SH-SY5Y (cell line): Measurements from ENCODE around the gene AKR7A2.

Source experiments
- GATA2 ChIP-seq: IDR thresholded peaks from 2 replicates; pipeline ENCODE4 v1.6.1; 2011; ENCODE audit warnings: mild to moderate bottlenecking, low read depth, low read length
- GATA3 ChIP-seq: IDR thresholded peaks from 2 replicates; pipeline ENCODE4 v1.6.1; 2011; ENCODE audit warnings: low read depth, mild to moderate bottlenecking, low read length, moderate library complexity

GRCh38 chr1:19336543-19336942 lies 24.6 kb upstream of the AKR7A2 start:
- TF ChIP-seq GATA3 (no peak), GATA2 (no peak)
